Ammon's horn (tissue), 1 donor: ENCODE measurements around the gene ZNF724.

Experiments used
- DNase-seq: peaks from one replicate; pipeline ENCODE4 v3.0.0-alpha.2; 2016; ENCODE audit warnings: low spot score

ZNF724 gene

GRCh38 chr19:23241419-23241818, 8.8 kb downstream of the ZNF724 start:
- DNase-seq, result no peak

GRCh38 chr19:23222998-23223652, 27.1 kb downstream of the ZNF724 start:
- no peak for DNase-seq

DNA sequence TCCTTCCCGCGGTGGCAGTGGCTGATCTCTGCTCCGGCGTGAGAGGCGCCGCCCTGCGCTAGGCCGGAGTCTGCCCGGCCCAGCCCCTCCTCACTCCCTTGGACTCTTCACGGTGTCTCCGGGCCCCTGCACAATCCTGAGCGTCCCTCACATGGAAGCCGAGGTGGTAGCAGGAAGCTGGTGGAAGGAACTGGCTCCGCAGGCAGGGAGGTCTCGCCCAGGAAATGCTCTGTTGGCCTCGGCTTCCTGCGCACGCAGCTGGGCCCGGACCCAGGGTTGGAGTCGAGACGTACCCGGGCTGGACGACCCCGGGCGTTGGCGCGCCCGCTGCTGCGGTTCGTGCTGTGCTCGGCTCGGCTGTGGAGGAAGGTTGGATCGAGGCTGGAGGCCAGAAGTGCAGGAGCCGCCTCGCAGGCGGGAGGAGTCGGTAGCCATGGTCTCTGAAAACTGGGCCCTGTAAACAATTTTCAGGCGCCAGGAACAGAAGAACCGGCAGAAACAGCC, 46.3 kb downstream of the ZNF724 start:
- DNase-seq, result peak; percentile 4

DNA sequence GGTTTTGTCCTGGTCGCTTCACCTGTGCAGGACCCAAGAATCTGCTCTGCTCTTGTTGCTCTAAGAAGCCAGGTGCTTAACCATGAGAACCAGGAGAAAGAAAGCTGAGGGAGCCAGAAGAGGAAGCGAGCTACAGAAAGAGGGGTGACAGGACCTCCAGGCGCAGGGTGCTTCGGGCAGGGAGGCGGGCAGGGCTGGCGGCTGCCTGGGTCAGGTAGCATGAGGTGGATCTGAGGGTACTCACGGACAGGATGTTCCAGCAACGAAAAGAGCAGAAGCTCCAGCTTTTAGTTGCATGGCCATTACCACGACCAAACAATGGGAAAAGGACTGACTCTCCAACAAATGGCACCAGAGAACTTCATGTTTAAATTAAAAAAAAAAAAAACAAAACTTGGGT, 59.9 kb downstream of the ZNF724 start:
- DNase-seq, result no peak

GRCh38 chr19:23183251-23183650, 66.9 kb downstream of the ZNF724 start:
- no peak for DNase-seq
